Uterus (tissue), 4 donors: ENCODE data around the gene GATB. TPM values are rescaled to one million over a fixed set of nuclear protein-coding genes. Genes with fewer than 3 reads are reported as not detected.
A peak's percentile ranks its signal among the peaks of the same experiment; 100 is the strongest.

Source experiments
- DNase-seq, 2 donors: peaks; one replicate each; pipeline ENCODE4 v3.0.0-alpha.2; 2019 to 2020
- H3K27ac ChIP-seq, 2 donors: fragments of 200-600 bp; sonication (generic); 1 replicate in 1 of 2; 2 replicates in 1 of 2; pipeline ENCODE4 v1.5.1; 2016 to 2018
- H3K27me3 ChIP-seq, 2 donors: fragments of 200-600 bp; sonication (generic); one replicate each; pipeline ENCODE4 v1.5.1; 2018 to 2019; ENCODE audit warnings: control low read depth in 1 of 2
- H3K36me3 ChIP-seq, 2 donors: fragments of 200-600 bp; sonication (generic); one replicate each; pipeline ENCODE4 v1.5.1; 2019; ENCODE audit warnings: control low read depth in 1 of 2
- H3K4me1 ChIP-seq, 2 donors: fragments of 200-600 bp; sonication (generic); one replicate each; pipeline ENCODE4 v1.5.1; 2018 to 2019; ENCODE audit warnings: control low read depth in 1 of 2
- H3K4me3 ChIP-seq, 2 donors: fragments of 200-600 bp; sonication (generic); 1 replicate in 1 of 2; 2 replicates in 1 of 2; pipeline ENCODE4 v1.5.1; 2018 to 2019; ENCODE audit warnings: mild to moderate bottlenecking in 1 of 2
- H3K9me3 ChIP-seq, 2 donors: fragments of 200-600 bp; sonication (generic); one replicate each; pipeline ENCODE4 v1.5.1; 2019; ENCODE audit warnings: control low read depth in 1 of 2
- CTCF ChIP-seq, 4 experiments: fragments of 200-600 bp in 2 of 4; fragments of 450-650 bp in 2 of 4; sonication (generic) in 2 of 4; IDR thresholded peaks; one replicate each; pipeline ENCODE4 v1.5.1; 2016 to 2019; ENCODE audit warnings: antibody characterized with exemption in 4 of 4, mild to moderate bottlenecking in 2 of 4, moderate library complexity in 1 of 4
- POLR2A ChIP-seq, 2 donors: fragments of 450-650 bp; IDR thresholded peaks; one replicate each; pipeline ENCODE4 v1.6.1; 2016; ENCODE audit warnings: antibody characterized with exemption in 2 of 2, mild to moderate bottlenecking in 1 of 2, moderate library complexity in 1 of 2
- intact Hi-C: fragments of 100-400 bp; cut with DNase I; formaldehyde crosslinking; loops from one replicate; pipeline ENCODE4 v1.15.1; 2023; ENCODE audit warnings: low total_unique reads
- total RNA-seq, 4 donors: library from RNA; depleted of rRNA in 3 of 4; stranded (reverse); fragments of >200 nt in 3 of 4; gene quantifications; one replicate each; pipeline versions ENCODE4 v1.1.0 to v1.2.4, GENCODE V29; 2014 to 2023
- donor health status: DM: yes; HTN: yes; CAD: no.

The GATB gene
- total RNA-seq, 4 donors from 2014 or later: 2.8 to 31.5 (median 12.4) TPM

DNA sequence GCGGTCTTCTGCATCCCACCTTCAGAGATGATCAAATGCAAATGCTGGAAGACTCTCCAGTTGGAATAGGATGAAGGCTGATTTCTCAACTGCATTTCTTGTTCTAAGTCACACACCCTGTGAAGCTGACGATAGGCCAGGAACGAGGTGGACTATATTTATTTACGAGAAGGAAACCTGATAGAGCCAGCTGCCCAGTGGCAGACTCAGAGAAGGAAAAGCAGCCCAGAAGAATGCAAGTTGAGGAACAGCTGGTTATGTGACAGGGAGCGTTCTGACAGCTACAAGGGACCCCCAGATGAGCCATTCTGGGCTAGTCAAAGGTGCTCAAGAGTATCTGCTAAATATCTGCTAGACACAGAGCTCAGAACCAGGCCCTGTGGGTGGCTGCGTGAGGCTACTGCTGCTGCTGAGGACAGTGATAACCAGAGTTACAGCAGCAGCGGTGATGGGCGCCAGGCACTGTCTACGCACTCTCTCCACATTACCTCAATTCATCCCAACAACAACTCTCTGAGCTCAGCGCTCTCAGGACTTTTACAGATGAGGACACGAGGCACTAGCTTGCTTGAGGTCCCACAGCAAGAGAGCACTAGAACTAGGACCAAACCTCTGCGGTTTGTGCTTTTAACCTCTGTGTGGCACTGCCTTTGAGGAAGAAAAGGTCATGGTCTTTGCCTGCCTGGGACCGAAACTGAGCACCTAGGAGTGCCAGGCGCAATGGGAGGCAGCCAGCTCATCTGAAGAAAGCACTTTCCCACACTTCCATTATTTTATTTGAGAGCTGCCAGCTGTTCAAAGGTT lies 69.0 kb downstream of the GATB start:
- TF ChIP-seq POLR2A (IDR thresholded peaks at IDR 0.05) (no peak), CTCF (IDR thresholded peaks at IDR 0.05) (no peak)
- Histone ChIP-seq H3K4me1 (peaks cover 0 to 12% of the 10 kb centered on the region in 2 donors), H3K27ac (no peak overlapping the region), H3K36me3 (no peaks in the 10 kb centered on the region), H3K9me3 (no peaks in the 10 kb centered on the region), H3K4me3 (no peak overlapping the region), H3K27me3 (no peaks in the 10 kb centered on the region)
- DNase-seq: no peak
- intact Hi-C loops: no loop called here

DNA sequence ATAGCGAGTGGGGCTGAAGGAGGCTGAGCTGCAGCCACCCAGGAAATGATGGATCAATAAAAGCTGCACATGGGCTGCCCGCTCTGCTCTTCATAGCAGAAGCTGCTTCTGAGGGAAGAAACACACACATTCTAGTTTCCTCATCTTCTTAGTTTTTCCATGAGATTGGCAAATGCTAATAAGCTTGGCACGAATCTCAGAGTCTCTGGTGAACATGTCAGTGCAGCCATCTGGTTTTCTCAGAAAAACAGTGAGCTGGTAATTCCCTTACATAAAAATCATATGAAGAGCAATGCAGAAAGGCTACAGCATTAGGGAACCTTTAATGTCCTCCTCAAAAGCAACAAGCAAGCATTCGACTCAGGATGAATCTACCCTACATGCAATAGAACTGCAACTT lies 69.9 kb downstream of the GATB start:
- intact Hi-C loops: no loop called here
- TF ChIP-seq POLR2A (IDR thresholded peaks at IDR 0.05) (no peak), CTCF (IDR thresholded peaks at IDR 0.05) (no peak)
- H3K27ac ChIP-seq: peak overlapping the region in 1 of 2 donors; percentile 8
- H3K9me3 ChIP-seq: no peaks in the 10 kb centered on the region
- no peak for DNase-seq
- H3K36me3 ChIP-seq: no peaks in the 10 kb centered on the region
- H3K27me3 ChIP-seq: no peaks in the 10 kb centered on the region
- no peak overlapping the region for H3K4me3 ChIP-seq
- H3K4me1 ChIP-seq: peaks cover 0 to 12% of the 10 kb centered on the region in 2 donors

DNA sequence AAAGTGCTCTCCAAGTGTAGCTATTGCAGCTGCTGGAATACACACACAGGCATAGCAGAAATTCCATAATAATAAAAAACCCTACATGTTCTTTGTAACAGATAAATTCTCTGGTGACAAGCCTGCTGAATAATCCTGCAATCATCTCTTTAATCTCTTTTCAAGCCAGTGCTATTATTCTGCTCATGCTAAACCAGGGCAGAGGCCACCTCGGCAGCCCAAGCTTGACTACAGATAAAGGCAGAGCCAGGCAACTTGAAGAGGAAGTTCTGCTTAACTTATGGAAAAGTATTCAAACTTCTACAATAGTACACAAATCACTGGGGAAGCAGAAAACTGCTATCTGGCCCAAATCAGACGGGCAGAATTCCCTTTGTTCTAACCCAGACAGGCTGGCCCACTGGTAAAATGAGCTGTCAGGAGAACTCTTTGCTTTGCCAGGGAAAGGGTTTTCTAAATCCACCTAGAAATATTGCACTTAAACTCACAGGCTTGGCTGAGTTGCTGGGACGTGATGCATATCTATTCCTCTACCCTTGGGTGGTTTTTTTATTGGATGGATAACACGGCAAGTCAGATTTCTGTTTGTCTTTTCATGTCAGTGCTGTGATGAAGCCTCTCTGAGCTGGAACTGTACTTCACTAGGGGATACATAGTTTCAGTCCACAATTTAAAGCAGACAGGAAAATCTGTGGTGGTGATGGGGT lies 70.5 kb downstream of the GATB start:
- peak overlapping the region in 1 of 2 donors; percentile 8 for H3K27ac ChIP-seq
- no peaks in the 10 kb centered on the region for H3K9me3 ChIP-seq
- H3K27me3 ChIP-seq: no peaks in the 10 kb centered on the region
- no peak for DNase-seq
- no peak overlapping the region for H3K4me3 ChIP-seq
- H3K36me3 ChIP-seq: no peaks in the 10 kb centered on the region
- H3K4me1 ChIP-seq: peaks cover 0 to 12% of the 10 kb centered on the region in 2 donors
- intact Hi-C loops: no loop called here
- no peak for TF ChIP-seq POLR2A (IDR thresholded peaks at IDR 0.05)
- no peak for TF ChIP-seq CTCF (IDR thresholded peaks at IDR 0.05)

DNA sequence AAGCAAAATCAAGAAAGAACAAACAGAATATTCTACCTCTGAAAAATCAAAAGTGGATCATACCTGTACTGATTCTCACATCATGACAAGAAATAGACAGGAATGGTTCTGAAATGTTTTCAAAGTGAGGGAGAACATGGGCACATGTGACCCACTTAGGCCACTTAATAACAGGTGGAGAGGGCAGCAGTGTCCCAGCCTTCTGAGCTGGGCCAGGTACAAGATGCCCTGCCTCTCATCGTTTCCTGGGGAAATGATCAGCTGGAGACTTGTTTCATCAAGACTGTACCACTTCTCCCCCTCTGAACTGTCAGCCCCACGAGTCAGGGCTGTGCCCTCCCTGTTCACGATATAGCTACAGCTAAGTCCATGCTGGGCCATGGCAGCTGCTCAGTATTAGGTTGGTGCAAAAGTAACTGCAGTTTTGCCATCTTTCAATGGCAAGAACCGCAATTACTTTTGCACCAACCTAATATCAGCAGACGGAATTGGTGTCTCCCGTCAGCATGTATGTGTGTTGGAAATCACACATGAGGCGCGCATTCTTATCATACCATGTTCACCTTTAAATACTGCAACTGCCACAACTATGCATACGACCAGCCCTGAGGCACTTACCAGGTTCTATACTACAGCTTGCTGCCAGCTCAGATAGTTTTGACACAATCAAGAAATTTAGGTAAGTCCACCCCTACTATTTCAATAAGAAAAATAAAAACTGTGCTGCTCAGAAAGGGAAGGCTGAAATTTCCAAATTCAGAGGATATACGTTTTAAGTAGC lies 71.4 kb downstream of the GATB start:
- no peak overlapping the region for H3K27ac ChIP-seq
- peaks cover 0 to 12% of the 10 kb centered on the region in 2 donors for H3K4me1 ChIP-seq
- TF ChIP-seq CTCF (IDR thresholded peaks at IDR 0.05) (no peak), POLR2A (IDR thresholded peaks at IDR 0.05) (no peak)
- no peak overlapping the region for H3K4me3 ChIP-seq
- no peaks in the 10 kb centered on the region for H3K27me3 ChIP-seq
- intact Hi-C loops: no loop called here
- DNase-seq: no peak
- H3K9me3 ChIP-seq: no peaks in the 10 kb centered on the region
- H3K36me3 ChIP-seq: no peaks in the 10 kb centered on the region

DNA sequence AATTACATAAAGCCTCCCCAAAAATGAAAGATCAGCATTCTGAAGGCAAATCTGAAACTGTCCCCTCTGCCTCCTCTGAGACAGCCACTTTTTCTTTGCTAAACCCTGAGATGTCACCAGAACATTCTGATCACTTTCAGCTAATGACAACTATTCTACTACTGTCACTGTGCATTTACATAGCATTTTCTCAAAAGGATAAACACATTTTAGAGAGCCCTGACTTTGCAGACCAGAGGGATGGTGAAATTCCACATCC lies 72.1 kb downstream of the GATB start:
- peak overlapping the region in 1 of 2 donors; percentile 3 for H3K27ac ChIP-seq
- H3K4me3 ChIP-seq: no peak overlapping the region
- peaks cover 0 to 12% of the 10 kb centered on the region in 2 donors for H3K4me1 ChIP-seq
- no peak for DNase-seq
- H3K36me3 ChIP-seq: no peaks in the 10 kb centered on the region
- intact Hi-C loops: no loop called here
- H3K9me3 ChIP-seq: no peaks in the 10 kb centered on the region
- TF ChIP-seq CTCF (IDR thresholded peaks at IDR 0.05): no peak
- TF ChIP-seq POLR2A (IDR thresholded peaks at IDR 0.05): no peak
- no peaks in the 10 kb centered on the region for H3K27me3 ChIP-seq
